Measurements from ENCODE around the gene RANBP1.

RANBP1 gene

DNA sequence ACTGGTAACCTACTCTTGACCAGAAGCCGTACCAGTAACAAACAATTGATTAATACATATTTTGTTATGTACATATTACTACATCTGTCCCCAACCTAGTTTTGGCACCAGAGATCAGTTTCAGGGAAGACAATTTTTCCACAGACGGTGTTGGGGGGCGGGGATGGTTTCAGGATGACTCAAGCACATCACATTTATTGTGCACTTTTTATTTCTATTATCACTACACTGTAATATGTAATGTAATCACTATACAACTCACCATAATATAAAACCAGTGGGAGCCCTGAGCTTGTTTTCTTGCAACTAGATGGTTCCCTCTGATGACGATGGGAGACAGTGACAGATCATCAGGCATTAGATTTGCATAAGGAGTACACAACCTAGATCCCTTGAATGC is 20.4 kb upstream of the RANBP1 start:
- TF ChIP-seq CTBP1 (IDR thresholded peaks at IDR 0.05; ENCODE audit: borderline replicate concordance) = no peak
- POLR2A ChIA-PET = interaction anchor here (3.2 kb wide), 1 partner anchor 14 kb away, joined by 13 read pairs; no protein-coding TSS in a partner anchor
- CTCF ChIA-PET = interaction anchor here (0.7 to 1.5 kb wide), 2 partner anchors 10 to 15 kb away, joined by 3 to 8 read pairs; no protein-coding TSS in a partner anchor
- DNase-seq (ENCODE audit: extremely low spot score) = no peak

DNA sequence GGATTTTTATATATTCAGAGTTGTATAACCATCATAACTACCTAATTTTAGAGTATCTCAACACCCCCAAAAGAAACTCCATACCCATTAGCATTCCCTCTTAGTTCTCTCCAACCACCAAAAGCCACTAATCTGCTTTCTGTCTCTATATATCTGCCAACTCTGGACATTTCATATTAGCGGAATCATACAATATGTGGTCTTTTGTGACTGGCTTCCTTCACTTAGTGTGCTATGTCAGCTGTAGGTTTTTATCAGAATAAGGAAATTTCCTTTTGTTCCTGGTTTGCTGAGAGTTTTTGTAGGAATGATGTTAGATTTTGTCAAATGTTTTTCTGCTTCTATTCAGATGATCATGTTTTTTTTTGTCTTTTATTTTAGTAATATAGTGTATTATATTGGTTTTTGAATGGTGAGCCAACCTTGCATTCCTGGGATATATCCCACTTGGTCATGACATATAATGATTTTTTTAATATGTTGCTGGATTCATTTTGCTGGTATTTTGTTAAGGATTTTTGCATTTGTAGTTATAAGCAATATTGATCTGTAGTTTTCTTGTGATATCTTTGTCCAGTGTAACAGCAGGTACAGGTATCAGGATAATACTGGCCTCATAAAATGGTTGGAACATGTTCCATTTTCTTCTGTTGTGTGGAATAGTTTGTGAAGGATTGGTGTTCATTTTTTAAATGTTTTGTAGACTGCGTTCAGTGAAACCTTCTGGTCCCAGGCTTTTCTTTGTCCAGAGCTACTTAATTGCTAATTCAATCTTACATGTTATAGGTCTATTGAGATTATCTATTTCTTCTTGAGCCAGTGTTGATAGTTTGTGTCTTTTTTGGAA is 19.1 kb upstream of the RANBP1 start:
- ChIA-PET CTCF (interaction anchor here (0.6 to 1.5 kb wide), 2 partner anchors 10 to 14 kb away, joined by 5 to 8 read pairs; no protein-coding TSS in a partner anchor), POLR2A (interaction anchor here (0.6 kb wide), 1 partner anchor 16 kb away, joined by 3 read pairs; no protein-coding TSS in a partner anchor)
- DNase-seq (ENCODE audit: extremely low spot score) = no peak
- TF ChIP-seq LEF1 (IDR thresholded peaks at IDR 0.05; ENCODE audit: borderline replicate concordance) (no peak), L3MBTL2 (conservative IDR thresholded peaks at IDR 0.05) (no peak), TARDBP (IDR thresholded peaks at IDR 0.05) (no peak), FOXK2 (IDR thresholded peaks at IDR 0.05) (no peak)
- TF ChIP-seq, protein P1, sequence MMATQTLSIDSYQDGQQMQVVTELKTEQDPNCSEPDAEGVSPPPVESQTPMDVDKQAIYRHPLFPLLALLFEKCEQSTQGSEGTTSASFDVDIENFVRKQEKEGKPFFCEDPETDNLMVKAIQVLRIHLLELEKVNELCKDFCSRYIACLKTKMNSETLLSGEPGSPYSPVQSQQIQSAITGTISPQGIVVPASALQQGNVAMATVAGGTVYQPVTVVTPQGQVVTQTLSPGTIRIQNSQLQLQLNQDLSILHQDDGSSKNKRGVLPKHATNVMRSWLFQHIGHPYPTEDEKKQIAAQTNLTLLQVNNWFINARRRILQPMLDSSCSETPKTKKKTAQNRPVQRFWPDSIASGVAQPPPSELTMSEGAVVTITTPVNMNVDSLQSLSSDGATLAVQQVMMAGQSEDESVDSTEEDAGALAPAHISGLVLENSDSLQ (IDR thresholded peaks at IDR 0.05) = no peak

DNA sequence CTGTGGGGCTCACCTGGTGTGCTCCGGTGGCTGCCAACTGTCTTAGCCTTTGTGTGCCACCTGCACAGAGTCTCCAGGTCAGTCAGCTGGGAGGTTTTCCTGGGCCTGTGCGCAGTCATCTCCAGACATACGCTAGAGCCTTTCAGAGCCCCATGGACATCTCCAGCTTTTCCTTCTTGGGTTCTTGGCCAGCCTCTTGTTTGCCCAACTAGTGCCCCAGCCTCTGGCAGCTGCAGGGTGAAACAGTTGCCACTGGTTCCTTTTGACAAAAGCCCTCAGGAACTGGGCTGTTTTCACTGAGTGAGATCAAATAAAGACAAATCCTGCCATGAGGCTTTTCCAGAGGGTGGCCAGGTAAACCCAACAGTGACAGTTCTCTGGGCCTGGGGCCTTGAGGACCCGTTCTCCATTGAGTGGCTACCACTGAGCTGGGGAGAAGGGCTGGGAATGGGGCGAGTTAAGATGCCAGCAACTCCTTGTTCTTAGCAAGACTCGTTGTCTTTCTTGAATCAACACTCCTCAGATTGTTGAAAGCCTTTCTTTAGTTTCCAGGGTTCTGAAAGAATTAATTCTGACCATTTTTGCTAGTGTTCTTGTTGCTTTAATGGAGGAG is 16.7 kb upstream of the RANBP1 start:
- DNase-seq (ENCODE audit: extremely low spot score) = no peak
- no peak for TF ChIP-seq TARDBP (IDR thresholded peaks at IDR 0.05)
- no peak for TF ChIP-seq HDGF (IDR thresholded peaks at IDR 0.05; ENCODE audit: borderline replicate concordance)
- no peak for TF ChIP-seq SUZ12 (IDR thresholded peaks at IDR 0.05)
- no peak for TF ChIP-seq LEF1 (IDR thresholded peaks at IDR 0.05; ENCODE audit: borderline replicate concordance)
- TF ChIP-seq, protein P1 (IDR thresholded peaks at IDR 0.05) = no peak
- POLR2A ChIA-PET = interaction anchor here (1.2 kb wide), 1 partner anchor 10 kb away, joined by 3 read pairs; no protein-coding TSS in a partner anchor
- CTCF ChIA-PET = interaction anchor here (0.7 kb wide), 1 partner anchor 13 kb away, joined by 3 read pairs; no protein-coding TSS in a partner anchor

DNA sequence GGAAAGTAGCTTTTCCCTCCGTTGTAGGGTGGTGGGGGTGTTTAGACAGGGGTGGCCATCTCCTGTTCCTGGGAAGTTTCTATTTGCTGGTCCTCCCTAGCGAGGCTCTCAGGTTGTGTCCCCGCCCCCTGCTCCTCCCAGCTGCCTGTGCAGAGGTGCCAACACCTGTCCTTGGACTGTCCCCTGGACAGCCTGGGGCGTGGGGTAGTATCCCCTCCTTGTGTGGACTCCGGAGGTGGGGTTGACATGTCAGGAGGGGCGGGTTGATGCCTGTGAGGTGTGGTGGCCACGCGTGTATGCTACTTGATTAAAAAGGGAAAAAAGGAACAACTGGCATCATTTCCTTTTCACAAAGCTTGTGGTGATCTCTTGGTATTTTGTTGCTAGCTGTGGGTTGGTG is 14.3 kb upstream of the RANBP1 start:
- ChIA-PET POLR2A (interaction anchor here (1.1 to 1.9 kb wide), 4 partner anchors 11 to 22 kb away, joined by 3 to 7 read pairs (median 4); partner anchors contain the start of genes DGCR8, RANBP1 and TRMT2A), CTCF (no interaction called here)
- TF ChIP-seq L3MBTL2 (conservative IDR thresholded peaks at IDR 0.05) = no peak
- TF ChIP-seq FOXK2 (IDR thresholded peaks at IDR 0.05) = no peak
- no peak for TF ChIP-seq BHLHE40 (IDR thresholded peaks at IDR 0.05; ENCODE audit: borderline replicate concordance)
- TF ChIP-seq SP1 (IDR thresholded peaks at IDR 0.05) = no peak
- TF ChIP-seq ARNT (IDR thresholded peaks at IDR 0.05) = no peak
- TF ChIP-seq, protein P1 (IDR thresholded peaks at IDR 0.05) = no peak
- no peak for TF ChIP-seq CTBP1 (IDR thresholded peaks at IDR 0.05; ENCODE audit: borderline replicate concordance)
- TF ChIP-seq ELF4 (IDR thresholded peaks at IDR 0.05) = no peak
- no peak for TF ChIP-seq ZNF384 (IDR thresholded peaks at IDR 0.05)
- TF ChIP-seq SUZ12 (IDR thresholded peaks at IDR 0.05) = no peak
- TF ChIP-seq NFRKB (IDR thresholded peaks at IDR 0.05) = no peak
- no peak for TF ChIP-seq FOXA1 (IDR thresholded peaks at IDR 0.05)
- TF ChIP-seq LEF1 (IDR thresholded peaks at IDR 0.05; ENCODE audit: borderline replicate concordance) = no peak
- no peak for TF ChIP-seq FOXM1 (IDR thresholded peaks at IDR 0.05; ENCODE audit: borderline replicate concordance)
- TF ChIP-seq HDGF (IDR thresholded peaks at IDR 0.05; ENCODE audit: borderline replicate concordance) = no peak
- no peak for TF ChIP-seq TARDBP (IDR thresholded peaks at IDR 0.05)
- no peak for DNase-seq (ENCODE audit: extremely low spot score)

DNA sequence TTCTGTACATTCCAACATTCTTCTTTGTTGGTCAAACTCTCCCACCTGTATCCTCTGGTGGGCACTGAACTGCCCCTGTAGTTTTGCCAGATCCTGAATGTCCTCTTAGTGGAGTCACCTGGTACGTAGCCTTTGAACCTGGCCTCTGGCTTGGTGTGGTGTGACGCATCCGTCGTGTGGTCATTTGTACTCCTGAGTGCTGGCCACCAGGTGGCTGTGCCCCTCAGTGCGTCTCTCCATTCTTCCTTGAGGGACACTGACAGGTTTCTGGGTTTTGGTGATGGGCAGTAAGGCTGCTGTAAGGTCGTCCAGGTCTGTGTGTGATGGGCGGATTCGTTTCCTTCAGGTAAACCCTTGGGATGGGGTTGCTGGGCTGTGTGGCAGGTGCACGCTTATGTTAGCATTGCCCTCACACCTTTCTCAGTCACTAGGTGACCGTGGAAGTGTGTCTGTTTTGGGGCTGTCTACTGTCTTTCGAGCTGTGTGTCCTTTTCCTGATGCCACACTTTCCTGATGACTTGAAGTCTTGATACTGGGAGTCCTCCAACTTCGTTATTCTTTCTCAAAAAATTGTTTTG is 13.6 kb upstream of the RANBP1 start:
- POLR2A ChIA-PET = interaction anchor here (1.1 to 1.9 kb wide), 3 partner anchors 11 to 21 kb away, joined by 3 to 7 read pairs (median 4); partner anchors contain the start of genes RANBP1 and TRMT2A
- TF ChIP-seq FOXM1 (IDR thresholded peaks at IDR 0.05; ENCODE audit: borderline replicate concordance) = no peak
- TF ChIP-seq HDGF (IDR thresholded peaks at IDR 0.05; ENCODE audit: borderline replicate concordance) = no peak
- no peak for TF ChIP-seq FOXA1 (IDR thresholded peaks at IDR 0.05)
- no peak for TF ChIP-seq FOXK2 (IDR thresholded peaks at IDR 0.05)
- TF ChIP-seq ARNT (IDR thresholded peaks at IDR 0.05) = no peak
- no peak for TF ChIP-seq TARDBP (IDR thresholded peaks at IDR 0.05)
- TF ChIP-seq ZNF384 (IDR thresholded peaks at IDR 0.05) = no peak
- no peak for TF ChIP-seq L3MBTL2 (conservative IDR thresholded peaks at IDR 0.05)
- DNase-seq (ENCODE audit: extremely low spot score) = no peak
- CTCF ChIA-PET = no interaction called here

Measured in HEK293T (cell line).